ENCODE data around the gene ENTPD2. TPM values are rescaled to one million over a fixed set of nuclear protein-coding genes. Genes with fewer than 3 reads are reported as not detected.

ENTPD2 gene
- total and polyA plus RNA-seq, 4 donors = 0.09 to 0.40 (median 0.21) TPM

GRCh38 chr9:137069508-137070091 lies 15.7 kb upstream of the ENTPD2 start:
- Histone ChIP-seq H3K4me1 (ENCODE audit: control insufficient read depth in 4 of 4, insufficient read depth in 4 of 4, low read length in 3 of 4) (peaks cover 4 to 12% (median 5%) of the 10 kb centered on the region in 4 donors), H3K27me3 (ENCODE audit: control insufficient read depth in 4 of 4, insufficient read depth in 4 of 4, low read length in 3 of 4) (peaks cover 0 to 13% (median 1%) of the 10 kb centered on the region in 4 donors), H3K36me3 (ENCODE audit: control insufficient read depth in 4 of 4, insufficient read depth in 3 of 4, low read depth in 1 of 4, low read length in 3 of 4) (no peaks in the 10 kb centered on the region), H3K9me3 (ENCODE audit: control insufficient read depth in 4 of 4, low read length in 3 of 4) (no peaks in the 10 kb centered on the region), H3K9ac (ENCODE audit: low read depth in 1 of 2, low read length in 2 of 2) (no peak overlapping the region), H3K27ac (ENCODE audit: low read depth in 1 of 2, low read length in 2 of 2) (no peak overlapping the region), H3K4me3 (ENCODE audit: low read depth in 1 of 3, low read length in 3 of 3) (no peak overlapping the region)
- DNase-seq (ENCODE audit: low spot score) = no peak
- 6% methylated on average over 52 of the region's 52 CpGs for WGBS
- TF ChIP-seq RXRA (IDR thresholded peaks at IDR 0.05) = no peak
- no peak for TF ChIP-seq YY1 (IDR thresholded peaks at IDR 0.05)
- no peak for TF ChIP-seq HNF4A (conservative IDR thresholded peaks at IDR 0.05)
- no peak for TF ChIP-seq HNF4G (IDR thresholded peaks at IDR 0.05)
- TF ChIP-seq TAF1 (conservative IDR thresholded peaks at IDR 0.05) = no peak
- TF ChIP-seq MAX (IDR thresholded peaks at IDR 0.05) = no peak
- TF ChIP-seq REST (IDR thresholded peaks at IDR 0.05) = no peak
- TF ChIP-seq ZBTB33 (IDR thresholded peaks at IDR 0.05) = no peak
- no peak for TF ChIP-seq RAD21 (IDR thresholded peaks at IDR 0.05)

- DNase-seq (ENCODE audit: low spot score) = no peak
- Histone ChIP-seq H3K4me1 (ENCODE audit: control insufficient read depth in 4 of 4, insufficient read depth in 4 of 4, low read length in 3 of 4) (peaks cover 4 to 14% (median 5%) of the 10 kb centered on the region in 4 donors), H3K4me3 (ENCODE audit: low read depth in 1 of 3, low read length in 3 of 3) (no peak overlapping the region), H3K9me3 (ENCODE audit: control insufficient read depth in 4 of 4, low read length in 3 of 4) (no peaks in the 10 kb centered on the region), H3K27ac (ENCODE audit: low read depth in 1 of 2, low read length in 2 of 2) (no peak overlapping the region), H3K27me3 (ENCODE audit: control insufficient read depth in 4 of 4, insufficient read depth in 4 of 4, low read length in 3 of 4) (peaks cover 0 to 13% (median 1%) of the 10 kb centered on the region in 4 donors), H3K36me3 (ENCODE audit: control insufficient read depth in 4 of 4, insufficient read depth in 3 of 4, low read depth in 1 of 4, low read length in 3 of 4) (no peaks in the 10 kb centered on the region), H3K9ac (ENCODE audit: low read depth in 1 of 2, low read length in 2 of 2) (no peak overlapping the region)
- WGBS = 81% methylated on average over 17 of the region's 17 CpGs
- TF ChIP-seq TAF1 (conservative IDR thresholded peaks at IDR 0.05) = no peak
- no peak for TF ChIP-seq ZBTB33 (IDR thresholded peaks at IDR 0.05)
- no peak for TF ChIP-seq NR2F2 (IDR thresholded peaks at IDR 0.05)
- TF ChIP-seq ATF3 (IDR thresholded peaks at IDR 0.05) = no peak
- TF ChIP-seq CTCF (IDR thresholded peaks at IDR 0.05; ENCODE audit: low read depth, low read length, missing input control) = no peak
- TF ChIP-seq SP1 (IDR thresholded peaks at IDR 0.05) = no peak
- no peak for TF ChIP-seq FOXA2 (IDR thresholded peaks at IDR 0.05)
- no peak for TF ChIP-seq YY1 (IDR thresholded peaks at IDR 0.05)
- no peak for TF ChIP-seq FOXA1 (IDR thresholded peaks at IDR 0.05)
- TF ChIP-seq GABPA (IDR thresholded peaks at IDR 0.05 in 1 of 2, conservative IDR thresholded peaks at IDR 0.05 in 1 of 2) = no peak
- no peak for TF ChIP-seq RXRA (IDR thresholded peaks at IDR 0.05)
- no peak for TF ChIP-seq HNF4G (IDR thresholded peaks at IDR 0.05)
- TF ChIP-seq MAX (IDR thresholded peaks at IDR 0.05) = no peak
Measured at GRCh38 chr9:137068539-137069507, 15.0 kb upstream of the ENTPD2 start.
